Endodermal cell (in vitro differentiated cells): ENCODE measurements around the gene SGCG. TPM values are rescaled to one million over a fixed set of nuclear protein-coding genes. Genes with fewer than 3 reads are reported as not detected.

Experiments used
- DNase-seq: peaks from one replicate; pipeline ENCODE4 v3.0.0-alpha.2; 2017
- H3K27ac ChIP-seq: 2 replicates; pipeline ENCODE4 v1.5.1; 2013; ENCODE audit warnings: mild to moderate bottlenecking, low read depth, low read length, moderate library complexity
- H3K27me3 ChIP-seq: 2 replicates; pipeline ENCODE4 v1.6.1; 2013; ENCODE audit warnings: mild to moderate bottlenecking, low read length, moderate library complexity; ENCODE audit not compliant: insufficient read depth, control insufficient read depth, poor library complexity, severe bottlenecking
- H3K36me3 ChIP-seq: 2 replicates; pipeline ENCODE4 v1.7.0; 2013; ENCODE audit warnings: mild to moderate bottlenecking, low read length, moderate library complexity; ENCODE audit not compliant: control insufficient read depth, insufficient read depth
- H3K4me1 ChIP-seq: one replicate; pipeline ENCODE4 v1.7.0; 2013; ENCODE audit warnings: low read length; ENCODE audit not compliant: control insufficient read depth, insufficient read depth
- H3K4me3 ChIP-seq: 2 replicates; pipeline ENCODE4 v1.5.1; 2013; ENCODE audit warnings: mild to moderate bottlenecking, low read length, moderate library complexity
- H3K9ac ChIP-seq: 2 replicates; pipeline ENCODE4 v1.6.1; 2013; ENCODE audit warnings: mild to moderate bottlenecking, low read length, moderate library complexity; ENCODE audit not compliant: poor library complexity, severe bottlenecking; ENCODE audit errors: extremely low read depth
- H3K9me3 ChIP-seq: 2 replicates; pipeline ENCODE4 v1.6.1; 2013; ENCODE audit warnings: mild to moderate bottlenecking, low read length, moderate library complexity; ENCODE audit not compliant: control insufficient read depth
- H3K27ac Mint-ChIP-seq: 2 replicates; pipeline ENCODE4 v1.8.0; 2020; ENCODE audit warnings: mixed read lengths
- H3K27me3 Mint-ChIP-seq: 2 replicates; pipeline ENCODE4 v1.8.0; 2021; ENCODE audit warnings: mild to moderate bottlenecking, mixed read lengths; ENCODE audit not compliant: insufficient read depth
- H3K36me3 Mint-ChIP-seq: 2 replicates; pipeline ENCODE4 v1.8.0; 2020; ENCODE audit warnings: low read depth, mixed read lengths
- H3K4me1 Mint-ChIP-seq: 2 replicates; pipeline ENCODE4 v1.8.0; 2020; ENCODE audit warnings: mixed read lengths
- H3K4me3 Mint-ChIP-seq: 2 replicates; pipeline ENCODE4 v1.8.0; 2020; ENCODE audit warnings: mild to moderate bottlenecking, moderate library complexity, mixed read lengths
- H3K9me3 Mint-ChIP-seq: 2 replicates; pipeline ENCODE4 v1.8.0; 2020; ENCODE audit warnings: mild to moderate bottlenecking, mixed read lengths
- WGBS, 2 experiments: methylation state at CpG; one replicate each; pipeline versions ENCODE4 v1.1.5 to v1.1.7; 2013; ENCODE audit warnings: missing lambda C conversion rate in 2 of 2, mixed read lengths in 1 of 2; ENCODE audit not compliant: insufficient coverage in 1 of 2, insufficient read length in 1 of 2; 5-methylcytosine and 5-hydroxymethylcytosine counted together
- total RNA-seq, 2 donors: library from RNA; stranded (reverse); fragmentation: NEBNext Ultra II Directional in 1 of 2; extraction: Animal tissue kit (Norgen Biotek cat#: 25700) in 1 of 2; gene quantifications; 2 replicates in 1 of 2; 3 replicates in 1 of 2; pipeline ENCODE4 v1.2.1, GENCODE V29; 2021
- TF ChIP-seq, protein P1 (sequence below): fragments of 200-600 bp; sonication (generic); conservative IDR thresholded peaks from 2 replicates; pipeline ENCODE4 v1.5.0; 2021; ENCODE audit warnings: antibody characterized with exemption, mild to moderate bottlenecking

The SGCG gene
- total RNA-seq, 2 donors from 2014 or later, result 0.15 to 0.27 TPM

DNA sequence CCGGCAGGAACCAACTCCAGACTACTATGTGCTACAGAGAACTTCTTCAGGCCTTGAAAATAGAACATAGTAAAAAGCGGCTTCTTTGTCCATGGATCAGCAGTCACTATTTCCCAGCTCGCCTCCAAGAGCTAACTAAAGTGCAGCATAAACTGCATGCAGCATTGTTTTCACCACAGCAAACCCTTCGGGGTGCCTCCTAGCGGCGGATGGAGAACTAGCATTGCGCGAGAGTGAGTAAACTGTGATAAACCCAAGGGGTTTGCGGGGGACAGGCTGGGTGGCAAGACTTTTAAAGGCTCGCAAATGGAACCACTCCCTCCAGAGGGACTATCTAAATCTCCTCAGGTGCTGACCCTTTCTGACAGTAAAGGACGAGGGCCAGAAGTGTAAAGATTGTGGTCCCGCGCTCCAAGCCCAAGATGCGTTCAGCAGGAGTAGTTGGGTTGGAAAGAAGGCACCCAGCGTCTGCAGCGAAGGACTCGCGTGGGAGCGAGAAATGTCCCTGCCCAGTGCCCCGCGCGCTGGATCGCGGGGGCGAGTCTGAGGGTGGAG lies 21.5 kb upstream of the SGCG start:
- Mint-ChIP-seq H3K4me1 (no peaks in the 10 kb centered on the region), H3K27me3 (peaks cover 34% of the 10 kb centered on the region), H3K9me3 (peaks cover 6% of the 10 kb centered on the region), H3K27ac (no peak overlapping the region), H3K36me3 (no peaks in the 10 kb centered on the region), H3K4me3 (peak overlapping the region; percentile 75)
- peaks cover 22% of the 10 kb centered on the region for H3K27me3 ChIP-seq
- no peak overlapping the region for H3K9ac ChIP-seq
- WGBS, 2 experiments, result 8 to 16% methylated on average over 14 to 24 of the region's 25 CpGs
- H3K4me1 ChIP-seq, result no peaks in the 10 kb centered on the region
- H3K9me3 ChIP-seq, result no peaks in the 10 kb centered on the region
- peak; percentile 91 for DNase-seq
- TF ChIP-seq, protein P1, sequence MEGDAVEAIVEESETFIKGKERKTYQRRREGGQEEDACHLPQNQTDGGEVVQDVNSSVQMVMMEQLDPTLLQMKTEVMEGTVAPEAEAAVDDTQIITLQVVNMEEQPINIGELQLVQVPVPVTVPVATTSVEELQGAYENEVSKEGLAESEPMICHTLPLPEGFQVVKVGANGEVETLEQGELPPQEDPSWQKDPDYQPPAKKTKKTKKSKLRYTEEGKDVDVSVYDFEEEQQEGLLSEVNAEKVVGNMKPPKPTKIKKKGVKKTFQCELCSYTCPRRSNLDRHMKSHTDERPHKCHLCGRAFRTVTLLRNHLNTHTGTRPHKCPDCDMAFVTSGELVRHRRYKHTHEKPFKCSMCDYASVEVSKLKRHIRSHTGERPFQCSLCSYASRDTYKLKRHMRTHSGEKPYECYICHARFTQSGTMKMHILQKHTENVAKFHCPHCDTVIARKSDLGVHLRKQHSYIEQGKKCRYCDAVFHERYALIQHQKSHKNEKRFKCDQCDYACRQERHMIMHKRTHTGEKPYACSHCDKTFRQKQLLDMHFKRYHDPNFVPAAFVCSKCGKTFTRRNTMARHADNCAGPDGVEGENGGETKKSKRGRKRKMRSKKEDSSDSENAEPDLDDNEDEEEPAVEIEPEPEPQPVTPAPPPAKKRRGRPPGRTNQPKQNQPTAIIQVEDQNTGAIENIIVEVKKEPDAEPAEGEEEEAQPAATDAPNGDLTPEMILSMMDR, result peak; percentile 91
- H3K4me3 ChIP-seq, result peak overlapping the region; percentile 84
- H3K36me3 ChIP-seq, result no peaks in the 10 kb centered on the region
- no peak overlapping the region for H3K27ac ChIP-seq

- no peak overlapping the region for H3K27ac ChIP-seq
- 1 to 4% methylated on average over 25 to 77 of the region's 79 CpGs for WGBS, 2 experiments
Measured at GRCh38 chr13:23159760-23160637, 20.8 kb upstream of the SGCG start.

DNA sequence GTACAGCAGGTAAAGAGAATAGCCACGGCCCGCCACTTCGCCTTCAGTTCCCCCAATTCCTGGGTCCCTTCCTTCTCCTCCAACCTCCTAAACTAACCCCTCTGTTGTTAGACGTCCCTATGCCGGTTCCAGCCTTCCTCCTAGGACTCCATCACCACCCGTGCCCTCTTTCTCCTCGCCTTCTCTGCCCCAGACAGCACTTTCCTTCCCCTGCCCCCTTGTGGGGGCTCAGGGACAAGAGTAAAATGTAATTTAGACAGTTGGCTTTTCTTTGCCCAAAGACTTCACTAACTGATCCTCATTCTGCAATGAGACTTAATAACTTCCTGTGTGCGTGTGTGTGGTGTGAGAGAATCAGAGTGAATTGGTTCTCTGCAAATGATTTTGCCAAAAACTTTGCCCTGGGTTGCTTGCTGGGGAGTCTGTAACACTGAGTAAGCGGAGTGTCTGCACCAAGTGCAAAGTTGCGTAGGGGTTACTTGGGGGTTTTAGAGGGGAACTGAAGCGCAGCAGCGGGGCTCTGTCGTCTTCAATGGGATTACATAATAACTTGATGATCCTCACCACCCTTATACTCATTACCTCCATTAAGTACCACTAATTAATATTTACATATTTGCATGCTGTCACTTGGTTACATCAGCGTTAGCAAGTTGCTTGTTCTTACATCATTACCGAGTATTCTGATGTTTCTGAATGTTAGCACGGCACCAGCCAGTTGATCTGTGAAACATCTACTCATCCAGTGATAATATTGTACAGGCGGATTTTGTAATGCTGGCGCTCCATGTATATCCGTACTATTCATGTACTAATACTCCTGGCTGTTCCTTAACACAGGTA lies 19.9 kb upstream of the SGCG start:
- H3K27ac ChIP-seq, result no peak overlapping the region

More at GRCh38 chr13:23159760-23160637, 20.8 kb upstream of the SGCG start:
- no peak overlapping the region for H3K27ac Mint-ChIP-seq
- H3K27me3 ChIP-seq, result peaks cover 22% of the 10 kb centered on the region
- peak; percentile 76 for DNase-seq
- H3K27me3 Mint-ChIP-seq, result peaks cover 34% of the 10 kb centered on the region
- TF ChIP-seq, protein P1, result no peak
- H3K4me1 ChIP-seq, result no peaks in the 10 kb centered on the region
- H3K4me1 Mint-ChIP-seq, result no peaks in the 10 kb centered on the region
- peak overlapping the region; percentile 75 for H3K4me3 Mint-ChIP-seq
- no peaks in the 10 kb centered on the region for H3K9me3 ChIP-seq
- H3K36me3 ChIP-seq, result no peaks in the 10 kb centered on the region
- no peak overlapping the region for H3K9ac ChIP-seq
- peak overlapping the region; percentile 84 for H3K4me3 ChIP-seq
- no peaks in the 10 kb centered on the region for H3K36me3 Mint-ChIP-seq
- H3K9me3 Mint-ChIP-seq, result peaks cover 6% of the 10 kb centered on the region

More for the DNA sequence above, 19.9 kb upstream of the SGCG start:
- H3K4me1 ChIP-seq, result no peaks in the 10 kb centered on the region
- peaks cover 4% of the 10 kb centered on the region for H3K9me3 Mint-ChIP-seq
- no peaks in the 10 kb centered on the region for H3K36me3 ChIP-seq
- H3K4me3 Mint-ChIP-seq, result peak overlapping the region; percentile 75
- WGBS, 2 experiments, result 61 to 69% methylated on average over 6 to 19 of the region's 19 CpGs
- peak overlapping the region; percentile 84 for H3K4me3 ChIP-seq
- H3K36me3 Mint-ChIP-seq, result no peaks in the 10 kb centered on the region
- no peak for DNase-seq
- H3K27ac Mint-ChIP-seq, result no peak overlapping the region
- H3K4me1 Mint-ChIP-seq, result no peaks in the 10 kb centered on the region
- no peak overlapping the region for H3K9ac ChIP-seq
- H3K27me3 Mint-ChIP-seq, result peaks cover 34% of the 10 kb centered on the region
- H3K27me3 ChIP-seq, result peaks cover 22% of the 10 kb centered on the region
- no peaks in the 10 kb centered on the region for H3K9me3 ChIP-seq
- TF ChIP-seq, protein P1, result no peak
